Uterus (tissue), 2 donors: ENCODE data around the gene IL1A.

Experiments used
- CTCF ChIP-seq, 4 experiments: fragments of 200-600 bp in 2 of 4; fragments of 450-650 bp in 2 of 4; sonication (generic) in 2 of 4; IDR thresholded peaks; one replicate each; pipeline ENCODE4 v1.5.1; 2016 to 2019; ENCODE audit warnings: antibody characterized with exemption in 4 of 4, mild to moderate bottlenecking in 2 of 4, moderate library complexity in 1 of 4
- POLR2A ChIP-seq, 2 donors: fragments of 450-650 bp; IDR thresholded peaks; one replicate each; pipeline ENCODE4 v1.6.1; 2016; ENCODE audit warnings: antibody characterized with exemption in 2 of 2, mild to moderate bottlenecking in 1 of 2, moderate library complexity in 1 of 2

GRCh38 chr2:112784199-112785189, at the start of gene IL1A:
- TF ChIP-seq CTCF (IDR thresholded peaks at IDR 0.05) (no peak), POLR2A (IDR thresholded peaks at IDR 0.05) (no peak)
